Measurements from ENCODE around the gene UBE2G1.

UBE2G1 gene

GRCh38 chr17:4249452-4250029 is 116.9 kb downstream of the UBE2G1 start:
- Mint-ChIP-seq H3K27ac (peak overlapping the region; percentile 4), H3K4me3 (no peak overlapping the region), H3K36me3 (ENCODE audit: low read depth) (peaks cover 34% of the 10 kb centered on the region), H3K4me1 (ENCODE audit: low read depth) (peaks cover 15% of the 10 kb centered on the region), H3K27me3 (no peaks in the 10 kb centered on the region), H3K9me3 (no peaks in the 10 kb centered on the region)
- intact Hi-C loops (cut with micrococcal nuclease) = no loop called here

- intact Hi-C loops (cut with micrococcal nuclease) = no loop called here
- Mint-ChIP-seq H3K27ac (no peak overlapping the region), H3K4me3 (no peak overlapping the region), H3K4me1 (ENCODE audit: low read depth) (peaks cover 15% of the 10 kb centered on the region), H3K27me3 (no peaks in the 10 kb centered on the region), H3K36me3 (ENCODE audit: low read depth) (peaks cover 32% of the 10 kb centered on the region), H3K9me3 (no peaks in the 10 kb centered on the region)
Measured at GRCh38 chr17:4248504-4249277, 117.8 kb downstream of the UBE2G1 start.

GRCh38 chr17:4247971-4248388 is 118.5 kb downstream of the UBE2G1 start:
- H3K36me3 Mint-ChIP-seq (ENCODE audit: low read depth) = peaks cover 29% of the 10 kb centered on the region
- H3K4me3 Mint-ChIP-seq = no peak overlapping the region
- no peak overlapping the region for H3K27ac Mint-ChIP-seq
- intact Hi-C loops (cut with micrococcal nuclease) = no loop called here
- no peaks in the 10 kb centered on the region for H3K27me3 Mint-ChIP-seq
- peaks cover 10% of the 10 kb centered on the region for H3K4me1 Mint-ChIP-seq (ENCODE audit: low read depth)
- no peaks in the 10 kb centered on the region for H3K9me3 Mint-ChIP-seq

DNA sequence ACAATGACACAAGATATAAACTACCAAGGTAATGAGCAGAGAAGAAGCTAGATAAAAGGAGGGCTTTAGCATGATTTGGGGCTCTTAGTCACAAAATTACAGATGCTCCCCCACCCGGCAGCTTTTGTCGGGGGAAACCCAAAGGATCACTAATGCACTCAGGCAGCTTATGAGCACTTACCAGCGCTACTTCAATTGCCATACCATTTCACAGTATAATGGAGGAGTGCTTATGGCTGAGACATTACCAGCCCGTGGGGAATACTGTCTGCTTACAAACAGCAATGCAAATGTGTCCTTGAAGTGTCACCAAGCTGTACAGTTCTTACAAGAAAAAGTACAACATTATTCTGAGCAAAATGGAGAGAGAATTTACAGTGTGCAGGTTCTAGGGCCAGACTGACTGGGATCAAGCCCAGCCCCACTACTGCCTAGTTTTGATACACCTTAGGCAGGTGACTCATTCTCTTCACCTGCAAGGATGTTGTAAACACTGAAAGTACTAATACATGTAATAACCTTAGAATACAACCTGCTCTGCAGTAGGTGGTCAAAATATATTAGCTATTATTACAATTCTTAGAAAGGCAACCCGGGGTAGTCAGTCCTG is 119.0 kb downstream of the UBE2G1 start:
- Mint-ChIP-seq H3K4me1 (ENCODE audit: low read depth) (peaks cover 10% of the 10 kb centered on the region), H3K9me3 (no peaks in the 10 kb centered on the region), H3K27ac (no peak overlapping the region), H3K27me3 (no peaks in the 10 kb centered on the region), H3K36me3 (ENCODE audit: low read depth) (peaks cover 34% of the 10 kb centered on the region), H3K4me3 (no peak overlapping the region)
- intact Hi-C loops (cut with micrococcal nuclease) = no loop called here

DNA sequence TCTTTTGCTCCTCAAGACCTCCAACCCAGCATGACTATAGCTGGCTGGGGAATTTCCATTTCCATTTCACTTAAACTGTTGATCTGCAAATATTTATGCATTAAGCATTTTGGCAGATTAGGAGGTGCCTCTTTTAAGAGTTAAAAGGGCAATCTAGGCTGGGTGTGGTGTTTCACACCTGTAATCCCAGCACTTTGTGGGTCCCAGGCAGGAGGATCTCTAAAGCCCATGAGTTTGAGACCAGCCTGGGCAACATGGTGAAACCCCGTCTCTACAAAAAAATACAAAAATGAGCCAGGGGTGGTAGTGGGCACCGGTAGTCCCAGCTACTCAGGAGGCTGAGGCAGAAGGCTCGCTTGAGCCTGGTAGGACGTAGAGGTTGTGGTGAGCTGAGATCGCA is 119.8 kb downstream of the UBE2G1 start:
- Mint-ChIP-seq H3K27ac (no peak overlapping the region), H3K36me3 (ENCODE audit: low read depth) (peaks cover 42% of the 10 kb centered on the region), H3K4me1 (ENCODE audit: low read depth) (peaks cover 10% of the 10 kb centered on the region), H3K9me3 (no peaks in the 10 kb centered on the region), H3K4me3 (no peak overlapping the region), H3K27me3 (no peaks in the 10 kb centered on the region)
- intact Hi-C loops (cut with micrococcal nuclease) = no loop called here

DNA sequence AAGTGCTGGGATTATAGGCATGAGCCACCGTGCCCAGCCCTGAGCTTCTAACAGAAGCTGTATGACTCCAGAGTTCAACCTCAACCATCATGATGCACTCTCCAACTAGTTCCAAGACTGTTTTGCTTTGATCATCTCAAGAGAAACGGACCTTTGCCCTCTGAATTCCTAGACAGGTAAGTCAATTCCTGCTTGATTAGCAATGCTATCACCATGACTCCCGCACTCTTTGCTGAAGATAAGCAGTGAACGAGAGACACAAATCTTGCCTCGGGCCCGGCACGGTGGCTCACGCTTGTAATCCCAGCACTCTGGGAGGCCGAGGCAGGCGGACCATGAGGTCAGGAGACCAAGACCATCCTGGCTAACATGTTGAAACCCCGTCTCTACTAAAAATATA is 124.9 kb downstream of the UBE2G1 start:
- Mint-ChIP-seq H3K9me3 (no peaks in the 10 kb centered on the region), H3K27me3 (no peaks in the 10 kb centered on the region), H3K27ac (no peak overlapping the region), H3K36me3 (ENCODE audit: low read depth) (peaks cover 74% of the 10 kb centered on the region), H3K4me3 (no peak overlapping the region), H3K4me1 (ENCODE audit: low read depth) (no peaks in the 10 kb centered on the region)
- intact Hi-C loops (cut with micrococcal nuclease) = no loop called here

GRCh38 chr17:4236456-4236855 is 130.0 kb downstream of the UBE2G1 start:
- no peak overlapping the region for H3K27ac Mint-ChIP-seq
- intact Hi-C loops (cut with micrococcal nuclease) = no loop called here

GRCh38 chr17:4235372-4236279 is 130.8 kb downstream of the UBE2G1 start:
- Mint-ChIP-seq H3K36me3 (ENCODE audit: low read depth) (peaks cover 85% of the 10 kb centered on the region), H3K4me3 (no peak overlapping the region), H3K27ac (no peak overlapping the region), H3K9me3 (no peaks in the 10 kb centered on the region), H3K4me1 (ENCODE audit: low read depth) (no peaks in the 10 kb centered on the region), H3K27me3 (no peaks in the 10 kb centered on the region)
- intact Hi-C loops (cut with micrococcal nuclease) = no loop called here

More at GRCh38 chr17:4236456-4236855, 130.0 kb downstream of the UBE2G1 start:
- Mint-ChIP-seq H3K27me3 (no peaks in the 10 kb centered on the region), H3K4me1 (ENCODE audit: low read depth) (no peaks in the 10 kb centered on the region), H3K9me3 (no peaks in the 10 kb centered on the region), H3K4me3 (no peak overlapping the region), H3K36me3 (ENCODE audit: low read depth) (peaks cover 85% of the 10 kb centered on the region)

DNA sequence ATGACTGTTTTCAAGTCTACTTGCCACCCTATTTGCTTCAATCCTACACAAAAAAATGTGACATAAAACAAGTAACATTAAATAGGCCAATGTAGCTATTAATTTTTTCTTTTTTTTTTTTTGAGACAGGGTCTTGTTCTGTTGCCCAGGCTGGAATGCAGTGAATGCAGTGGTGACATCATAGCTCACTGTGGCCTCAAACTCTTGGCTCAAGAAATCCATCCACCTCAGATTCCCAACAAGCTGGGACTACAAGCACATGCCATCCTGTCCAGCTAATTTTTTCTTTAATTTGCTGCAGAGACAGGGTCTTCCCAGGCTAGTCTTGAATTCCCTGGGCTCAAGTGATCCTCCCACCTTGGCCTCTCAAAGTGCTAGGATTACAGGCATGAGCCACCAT is 132.1 kb downstream of the UBE2G1 start:
- Mint-ChIP-seq H3K9me3 (no peaks in the 10 kb centered on the region), H3K4me1 (ENCODE audit: low read depth) (no peaks in the 10 kb centered on the region), H3K36me3 (ENCODE audit: low read depth) (peaks cover 81% of the 10 kb centered on the region), H3K4me3 (no peak overlapping the region), H3K27me3 (no peaks in the 10 kb centered on the region), H3K27ac (no peak overlapping the region)
- intact Hi-C loops (cut with micrococcal nuclease) = no loop called here

GRCh38 chr17:4233668-4234258 is 132.7 kb downstream of the UBE2G1 start:
- intact Hi-C loops (cut with micrococcal nuclease) = no loop called here
- H3K27me3 Mint-ChIP-seq = no peaks in the 10 kb centered on the region
- no peak overlapping the region for H3K4me3 Mint-ChIP-seq
- H3K4me1 Mint-ChIP-seq (ENCODE audit: low read depth) = no peaks in the 10 kb centered on the region
- H3K27ac Mint-ChIP-seq = no peak overlapping the region
- H3K36me3 Mint-ChIP-seq (ENCODE audit: low read depth) = peaks cover 75% of the 10 kb centered on the region
- no peaks in the 10 kb centered on the region for H3K9me3 Mint-ChIP-seq

DNA sequence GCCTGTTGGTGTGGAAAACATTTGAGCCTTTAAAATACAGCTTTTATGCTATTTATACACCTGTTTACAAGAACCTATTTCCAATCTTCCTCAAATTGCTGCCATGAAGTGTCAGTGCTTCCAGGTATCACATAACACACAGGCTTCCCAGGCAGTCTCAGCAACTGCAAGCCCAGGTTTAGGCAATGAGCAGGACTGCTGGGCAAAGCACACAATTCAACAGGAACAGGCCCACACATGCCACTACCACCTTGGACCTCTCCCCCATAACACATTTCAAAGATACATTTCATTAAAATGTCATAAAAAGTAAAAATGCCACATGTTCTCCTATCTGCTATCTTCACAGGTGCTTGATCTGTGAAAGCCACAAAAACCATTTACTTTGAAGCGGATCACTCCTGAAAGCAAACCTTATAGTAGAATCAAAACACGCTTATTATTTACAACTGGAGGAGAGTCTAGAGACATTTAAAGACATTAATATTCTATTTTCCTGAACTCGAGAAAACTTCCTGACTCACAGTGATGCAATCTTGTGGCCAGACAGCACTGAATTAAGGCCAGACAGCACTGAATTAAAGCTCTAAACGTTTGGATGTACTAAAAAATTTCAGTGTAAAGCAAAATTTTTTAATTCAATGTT is 134.2 kb downstream of the UBE2G1 start:
- no peaks in the 10 kb centered on the region for H3K27me3 Mint-ChIP-seq
- H3K9me3 Mint-ChIP-seq = no peaks in the 10 kb centered on the region
- H3K4me1 Mint-ChIP-seq (ENCODE audit: low read depth) = no peaks in the 10 kb centered on the region
- intact Hi-C loops (cut with micrococcal nuclease) = no loop called here
- H3K27ac Mint-ChIP-seq = no peak overlapping the region
- peaks cover 72% of the 10 kb centered on the region for H3K36me3 Mint-ChIP-seq (ENCODE audit: low read depth)
- H3K4me3 Mint-ChIP-seq = no peak overlapping the region

DNA sequence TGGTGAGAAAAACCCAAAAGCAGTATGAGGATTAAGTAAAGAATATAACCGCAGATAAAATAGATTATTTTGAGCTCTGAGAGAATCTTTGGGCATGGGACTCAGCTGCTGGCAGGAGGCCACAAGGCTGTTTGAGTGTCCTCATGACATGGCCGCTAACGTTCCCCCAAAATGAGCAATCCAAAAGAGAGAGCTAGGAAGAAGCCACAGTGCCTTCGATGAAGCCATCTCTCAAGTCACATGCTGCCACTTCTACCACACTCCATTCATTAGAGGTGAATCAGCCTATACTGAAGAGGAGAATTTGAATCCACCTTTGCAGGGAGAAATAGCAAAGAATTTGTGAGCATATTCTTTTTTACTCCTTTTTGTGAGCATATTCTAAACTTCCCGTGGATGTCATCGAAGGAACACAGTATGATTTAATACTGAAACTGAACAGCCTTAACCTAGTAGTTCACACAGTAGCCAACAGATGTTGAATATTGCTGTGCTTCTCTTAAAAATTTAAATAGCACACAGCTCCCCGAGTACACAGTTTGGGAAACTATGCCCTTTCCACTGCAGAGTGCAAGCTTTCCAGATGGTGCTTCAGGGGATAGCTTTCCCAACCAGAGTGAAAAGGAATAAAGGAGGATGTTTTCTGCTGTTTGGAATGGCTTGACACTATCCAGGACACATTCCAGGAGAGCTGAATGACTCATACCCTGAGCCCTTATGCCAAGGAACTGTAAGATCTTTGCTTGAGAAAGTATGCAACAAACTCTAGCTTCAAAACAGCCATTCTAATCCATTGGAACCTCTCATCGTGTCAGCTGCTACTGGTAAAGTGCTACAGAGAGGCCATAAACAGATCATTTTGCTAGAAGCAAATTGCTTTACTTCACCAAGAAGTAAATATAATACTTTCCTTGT is 136.6 kb downstream of the UBE2G1 start:
- intact Hi-C loops (cut with micrococcal nuclease) = no loop called here
- peaks cover 76% of the 10 kb centered on the region for H3K36me3 Mint-ChIP-seq (ENCODE audit: low read depth)
- no peak overlapping the region for H3K4me3 Mint-ChIP-seq
- no peak overlapping the region for H3K27ac Mint-ChIP-seq
- no peaks in the 10 kb centered on the region for H3K4me1 Mint-ChIP-seq (ENCODE audit: low read depth)
- no peaks in the 10 kb centered on the region for H3K27me3 Mint-ChIP-seq
- no peaks in the 10 kb centered on the region for H3K9me3 Mint-ChIP-seq

Measured in dendritic cell treated with granulocyte-macrophage colony-stimulating factor and Interleukin-4, amounts not matched to agents 40 ng/mL and 50 ng/mL, for 4 days (primary cell).